GM12878 (cell line): Measurements from ENCODE around the gene MYH10. TPM values are rescaled to one million over a fixed set of nuclear protein-coding genes. Genes with fewer than 3 reads are reported as not detected.

Source experiments
- EED ChIP-seq: sonication (generic); IDR thresholded peaks from 2 replicates; pipeline ENCODE4 v1.6.1; 2016; ENCODE audit warnings: antibody characterized with exemption, low read depth
- HCFC1 ChIP-seq: fragments of 150-350 bp; IDR thresholded peaks from 2 replicates; pipeline ENCODE4 v1.6.1; 2014; ENCODE audit warnings: low read length
- KDM1A ChIP-seq: fragments of 200-600 bp; sonication (generic); IDR thresholded peaks from 2 replicates; pipeline ENCODE4 v1.6.1; 2016; ENCODE audit warnings: borderline replicate concordance
- KLF5 ChIP-seq: fragments of 450-650 bp; IDR thresholded peaks from 2 replicates; pipeline ENCODE4 v1.6.1; 2014; ENCODE audit warnings: mild to moderate bottlenecking; ENCODE audit not compliant: partially characterized antibody
- NRF1 ChIP-seq: conservative IDR thresholded peaks from 2 replicates; pipeline ENCODE4 v1.6.1; 2011; ENCODE audit warnings: mild to moderate bottlenecking, low read depth, low read length, improper control_type of control experiment
- POLR2AphosphoS2 ChIP-seq: IDR thresholded peaks from 2 replicates; pipeline ENCODE4 v1.6.1; 2011; ENCODE audit warnings: low read depth, mild to moderate bottlenecking, low read length, improper control_type of control experiment, moderate library complexity
- RBBP5 ChIP-seq: fragments of 200-600 bp; sonication (generic); conservative IDR thresholded peaks from 2 replicates; pipeline ENCODE4 v1.6.1; 2016
- RFX5 ChIP-seq: IDR thresholded peaks from 2 replicates; pipeline ENCODE4 v1.6.1; 2011; ENCODE audit warnings: low read depth, low read length, improper control_type of control experiment
- SP1 ChIP-seq: IDR thresholded peaks from one replicate; pipeline ENCODE4 v1.6.1; 2011; ENCODE audit warnings: low read depth, low read length
- USF2 ChIP-seq: IDR thresholded peaks from 2 replicates; pipeline ENCODE4 v1.6.1; 2011; ENCODE audit warnings: low read depth, low read length, improper control_type of control experiment, borderline replicate concordance
- ZBTB33 ChIP-seq: fragments of 450-650 bp; IDR thresholded peaks from 2 replicates; pipeline ENCODE4 v1.6.1; 2017; ENCODE audit warnings: mild to moderate bottlenecking
- polyA plus RNA-seq, 11 experiments: library from polyadenylated mRNA; depleted of rRNA in 4 of 11; unstranded in 6 of 11; stranded (reverse) in 5 of 11; fragments of >200 nt; fragmentation: Nextera tagmentation in 4 of 11; fragmentation: Illumina TruSeq in 1 of 11; extraction: Ambion mirVana in 4 of 11; extraction: Trizol in 1 of 11; gene quantifications; 1 replicate in 1 of 11; 2 replicates in 10 of 11; pipeline versions ENCODE4 v1.2.1 to v1.2.3, GENCODE V29; 2011 to 2016; ENCODE audit warnings: inconsistent platforms in 2 of 11, missing spikeins in 2 of 11, low read depth in 1 of 11
- total RNA-seq, 4 experiments: library from RNA; depleted of rRNA in 3 of 4; stranded (reverse); fragments of >200 nt in 3 of 4; fragmentation: Illumina TruSeq in 1 of 4; extraction: Trizol in 1 of 4; gene quantifications; 2 replicates each; pipeline versions ENCODE4 v1.2.1 to v1.2.3, GENCODE V29; 2013 to 2021
- TF ChIP-seq, protein P1 (sequence below): fragments of 450-650 bp; formaldehyde crosslinking; IDR thresholded peaks from 2 replicates; pipeline ENCODE4 v1.4.0; 2022; ENCODE audit warnings: mild to moderate bottlenecking, moderate library complexity

MYH10 gene
- total and polyA plus RNA-seq, 10 of the 15 experiments (the other 5 are each of a cell fraction or from before 2014, with no cell fraction given) = 0.33 to 7.1 (median 1.0) TPM

GRCh38 chr17:8458128-8458527 is 172.4 kb downstream of the MYH10 start (continued):
- no peak for TF ChIP-seq ZBTB33
- TF ChIP-seq USF2 = no peak
- TF ChIP-seq, protein P1, sequence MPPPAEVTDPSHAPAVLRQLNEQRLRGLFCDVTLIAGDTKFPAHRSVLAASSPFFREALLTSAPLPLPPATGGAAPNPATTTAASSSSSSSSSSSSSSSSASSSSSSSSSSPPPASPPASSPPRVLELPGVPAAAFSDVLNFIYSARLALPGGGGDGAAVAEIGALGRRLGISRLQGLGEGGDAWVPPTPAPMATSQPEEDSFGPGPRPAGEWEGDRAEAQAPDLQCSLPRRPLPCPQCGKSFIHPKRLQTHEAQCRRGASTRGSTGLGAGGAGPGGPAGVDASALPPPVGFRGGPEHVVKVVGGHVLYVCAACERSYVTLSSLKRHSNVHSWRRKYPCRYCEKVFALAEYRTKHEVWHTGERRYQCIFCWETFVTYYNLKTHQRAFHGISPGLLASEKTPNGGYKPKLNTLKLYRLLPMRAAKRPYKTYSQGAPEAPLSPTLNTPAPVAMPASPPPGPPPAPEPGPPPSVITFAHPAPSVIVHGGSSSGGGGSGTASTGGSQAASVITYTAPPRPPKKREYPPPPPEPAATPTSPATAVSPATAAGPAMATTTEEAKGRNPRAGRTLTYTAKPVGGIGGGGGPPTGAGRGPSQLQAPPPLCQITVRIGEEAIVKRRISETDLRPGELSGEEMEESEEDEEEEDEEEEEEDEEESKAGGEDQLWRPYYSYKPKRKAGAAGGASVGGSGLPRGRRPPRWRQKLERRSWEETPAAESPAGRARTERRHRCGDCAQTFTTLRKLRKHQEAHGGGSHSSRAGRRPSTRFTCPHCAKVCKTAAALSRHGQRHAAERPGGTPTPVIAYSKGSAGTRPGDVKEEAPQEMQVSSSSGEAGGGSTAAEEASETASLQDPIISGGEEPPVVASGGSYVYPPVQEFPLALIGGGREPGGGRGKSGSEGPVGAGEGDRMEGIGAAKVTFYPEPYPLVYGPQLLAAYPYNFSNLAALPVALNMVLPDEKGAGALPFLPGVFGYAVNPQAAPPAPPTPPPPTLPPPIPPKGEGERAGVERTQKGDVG = no peak
- TF ChIP-seq KLF5 = no peak
- TF ChIP-seq SP1 = no peak
- no peak for TF ChIP-seq RFX5
- TF ChIP-seq POLR2AphosphoS2 = no peak
- no peak for TF ChIP-seq NRF1
- no peak for TF ChIP-seq EED
- TF ChIP-seq RBBP5 = no peak
- TF ChIP-seq HCFC1 = no peak
- TF ChIP-seq KDM1A = no peak
